Measurements from ENCODE around the gene PLB1. TPM values are rescaled to one million over a fixed set of nuclear protein-coding genes. Genes with fewer than 3 reads are reported as not detected.

The PLB1 gene
- total and polyA plus RNA-seq, 9 of the 15 experiments (the other 6 are each of a cell fraction or from before 2014, with no cell fraction given): 0.01 to 0.09 (median 0.07) TPM; not detected in 2

DNA sequence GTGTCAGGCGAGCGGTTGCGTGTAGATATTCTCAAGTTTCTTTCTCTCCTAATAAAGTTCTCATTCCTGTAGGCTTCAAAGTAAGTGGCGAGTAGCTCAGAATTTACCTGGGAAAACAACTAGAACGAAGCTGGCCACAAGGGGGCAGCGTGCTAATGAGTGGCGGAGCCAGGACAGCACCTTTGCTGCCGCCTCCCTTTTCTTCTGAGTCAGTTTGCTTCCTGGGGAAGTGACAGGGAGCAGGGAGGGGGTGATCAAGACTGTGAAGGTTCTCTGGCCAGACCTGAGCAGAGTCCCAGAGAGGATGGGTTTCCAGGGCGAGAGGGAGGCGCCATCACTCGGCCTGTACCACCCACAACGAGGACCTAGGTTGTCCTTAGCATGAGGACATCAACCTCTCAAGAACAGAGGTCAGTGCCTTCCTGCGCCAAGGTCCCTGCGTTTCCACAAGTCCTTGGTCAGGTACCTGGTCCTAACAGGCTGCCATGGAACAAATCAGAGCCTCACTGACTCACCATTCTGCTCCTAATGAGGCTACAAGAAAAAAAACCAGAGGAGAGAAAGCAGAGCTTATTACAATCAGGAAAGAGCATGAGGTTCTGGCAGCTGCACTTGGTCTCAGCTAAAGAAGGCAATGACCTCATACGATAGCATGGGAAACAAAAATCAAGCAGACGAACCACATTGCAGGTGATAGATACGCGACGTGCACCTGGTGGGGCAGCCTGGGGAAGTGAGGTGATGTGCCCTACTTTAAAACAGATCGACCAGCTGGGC lies 98.7 kb downstream of the PLB1 start:
- no peaks in the 10 kb centered on the region for H3K9me3 ChIP-seq (replicated peaks; ENCODE audit: control insufficient read depth, insufficient read depth, low read depth, low read length)
- peak overlapping the region; percentile 56 for H3K4me2 ChIP-seq (ENCODE audit: insufficient read depth, low read length)
- in situ Hi-C loops (cut with MboI) (loop anchor here (25.0 kb wide), 1 partner anchor 168 kb away; the partner anchor contains the start of gene PPP1CB), intact Hi-C loops (cut with micrococcal nuclease) (loop anchor here (1.0 to 10.0 kb wide), 2 partner anchors 159 to 360 kb away; no protein-coding TSS in a partner anchor)
- peaks cover 5 to 8% of the 10 kb centered on the region in 2 experiments; a peak in 2 of 5 replicates for H3K4me1 ChIP-seq (replicated peaks in 1 of 2; ENCODE audit: control insufficient read depth in 2 of 2, insufficient read depth in 2 of 2, low read length in 2 of 2)
- CTCF ChIA-PET (ENCODE audit: low intra/inter-chr PET ratio): interaction anchor here (0.6 to 2.6 kb wide), 5 partner anchors 11 to 159 kb away, joined by 3 to 18 read pairs (median 5); no protein-coding TSS in a partner anchor
- ATAC-seq (peak; percentile 94), FAIRE-seq (peak; percentile 94), DNase-seq (ENCODE audit: extremely low read depth in 1 of 4, low spot score in 3 of 4) (peak; percentile 82 to 91 (median 84))
- H3K9me1 ChIP-seq (ENCODE audit: control insufficient read depth, insufficient read depth, low read length): no peaks in the 10 kb centered on the region
- BruUV-seq (replicated peaks): no TSS peak
- H4K20me1 ChIP-seq (replicated peaks; ENCODE audit: control insufficient read depth, insufficient read depth, low read length): no peaks in the 10 kb centered on the region
- H3K27me3 ChIP-seq (ENCODE audit: control insufficient read depth in 2 of 2, insufficient read depth in 2 of 2, low read length in 2 of 2): peaks cover 0 to 28% of the 10 kb centered on the region in 2 experiments; a peak in 3 of 5 replicates
- H3K27ac ChIP-seq (ENCODE audit: extremely low read depth, low read depth, low read length): no peak overlapping the region
- 28% methylated on average over 20 of the region's 20 CpGs for WGBS (ENCODE audit: insufficient coverage, low coverage, missing lambda C conversion rate)
- POLR2A ChIA-PET: interaction anchor here (0.7 to 2.6 kb wide), 9 partner anchors 10 to 180 kb away, joined by 3 to 14 read pairs (median 3); partner anchors contain the start of gene PPP1CB
- peak overlapping the region in 1 of 2 experiments; percentile 64; a peak in 1 of 4 replicates for H3K9ac ChIP-seq (ENCODE audit: insufficient read depth in 1 of 2, low read depth in 2 of 2, low read length in 2 of 2)
- no peaks in the 10 kb centered on the region for H3K36me3 ChIP-seq (ENCODE audit: control insufficient read depth, insufficient read depth, low read length)
- no peaks in the 10 kb centered on the region for H3K79me2 ChIP-seq (ENCODE audit: control insufficient read depth, insufficient read depth, low read length)
- H2AFZ ChIP-seq (ENCODE audit: low read depth, low read length): peak overlapping the region; percentile 71
- H3K4me3 ChIP-seq: no peak overlapping the region
- TF ChIP-seq, protein P1, sequence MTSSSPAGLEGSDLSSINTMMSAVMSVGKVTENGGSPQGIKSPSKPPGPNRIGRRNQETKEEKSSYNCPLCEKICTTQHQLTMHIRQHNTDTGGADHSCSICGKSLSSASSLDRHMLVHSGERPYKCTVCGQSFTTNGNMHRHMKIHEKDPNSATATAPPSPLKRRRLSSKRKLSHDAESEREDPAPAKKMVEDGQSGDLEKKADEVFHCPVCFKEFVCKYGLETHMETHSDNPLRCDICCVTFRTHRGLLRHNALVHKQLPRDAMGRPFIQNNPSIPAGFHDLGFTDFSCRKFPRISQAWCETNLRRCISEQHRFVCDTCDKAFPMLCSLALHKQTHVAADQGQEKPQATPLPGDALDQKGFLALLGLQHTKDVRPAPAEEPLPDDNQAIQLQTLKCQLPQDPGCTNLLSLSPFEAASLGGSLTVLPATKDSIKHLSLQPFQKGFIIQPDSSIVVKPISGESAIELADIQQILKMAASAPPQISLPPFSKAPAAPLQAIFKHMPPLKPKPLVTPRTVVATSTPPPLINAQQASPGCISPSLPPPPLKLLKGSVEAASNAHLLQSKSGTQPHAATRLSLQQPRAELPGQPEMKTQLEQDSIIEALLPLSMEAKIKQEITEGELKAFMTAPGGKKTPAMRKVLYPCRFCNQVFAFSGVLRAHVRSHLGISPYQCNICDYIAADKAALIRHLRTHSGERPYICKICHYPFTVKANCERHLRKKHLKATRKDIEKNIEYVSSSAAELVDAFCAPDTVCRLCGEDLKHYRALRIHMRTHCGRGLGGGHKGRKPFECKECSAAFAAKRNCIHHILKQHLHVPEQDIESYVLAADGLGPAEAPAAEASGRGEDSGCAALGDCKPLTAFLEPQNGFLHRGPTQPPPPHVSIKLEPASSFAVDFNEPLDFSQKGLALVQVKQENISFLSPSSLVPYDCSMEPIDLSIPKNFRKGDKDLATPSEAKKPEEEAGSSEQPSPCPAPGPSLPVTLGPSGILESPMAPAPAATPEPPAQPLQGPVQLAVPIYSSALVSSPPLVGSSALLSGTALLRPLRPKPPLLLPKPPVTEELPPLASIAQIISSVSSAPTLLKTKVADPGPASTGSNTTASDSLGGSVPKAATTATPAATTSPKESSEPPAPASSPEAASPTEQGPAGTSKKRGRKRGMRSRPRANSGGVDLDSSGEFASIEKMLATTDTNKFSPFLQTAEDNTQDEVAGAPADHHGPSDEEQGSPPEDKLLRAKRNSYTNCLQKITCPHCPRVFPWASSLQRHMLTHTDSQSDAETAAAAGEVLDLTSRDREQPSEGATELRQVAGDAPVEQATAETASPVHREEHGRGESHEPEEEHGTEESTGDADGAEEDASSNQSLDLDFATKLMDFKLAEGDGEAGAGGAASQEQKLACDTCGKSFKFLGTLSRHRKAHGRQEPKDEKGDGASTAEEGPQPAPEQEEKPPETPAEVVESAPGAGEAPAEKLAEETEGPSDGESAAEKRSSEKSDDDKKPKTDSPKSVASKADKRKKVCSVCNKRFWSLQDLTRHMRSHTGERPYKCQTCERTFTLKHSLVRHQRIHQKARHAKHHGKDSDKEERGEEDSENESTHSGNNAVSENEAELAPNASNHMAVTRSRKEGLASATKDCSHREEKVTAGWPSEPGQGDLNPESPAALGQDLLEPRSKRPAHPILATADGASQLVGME (CRISPR knock-in tag; IDR thresholded peaks at IDR 0.05): no peak
- TF ChIP-seq, protein P2, sequence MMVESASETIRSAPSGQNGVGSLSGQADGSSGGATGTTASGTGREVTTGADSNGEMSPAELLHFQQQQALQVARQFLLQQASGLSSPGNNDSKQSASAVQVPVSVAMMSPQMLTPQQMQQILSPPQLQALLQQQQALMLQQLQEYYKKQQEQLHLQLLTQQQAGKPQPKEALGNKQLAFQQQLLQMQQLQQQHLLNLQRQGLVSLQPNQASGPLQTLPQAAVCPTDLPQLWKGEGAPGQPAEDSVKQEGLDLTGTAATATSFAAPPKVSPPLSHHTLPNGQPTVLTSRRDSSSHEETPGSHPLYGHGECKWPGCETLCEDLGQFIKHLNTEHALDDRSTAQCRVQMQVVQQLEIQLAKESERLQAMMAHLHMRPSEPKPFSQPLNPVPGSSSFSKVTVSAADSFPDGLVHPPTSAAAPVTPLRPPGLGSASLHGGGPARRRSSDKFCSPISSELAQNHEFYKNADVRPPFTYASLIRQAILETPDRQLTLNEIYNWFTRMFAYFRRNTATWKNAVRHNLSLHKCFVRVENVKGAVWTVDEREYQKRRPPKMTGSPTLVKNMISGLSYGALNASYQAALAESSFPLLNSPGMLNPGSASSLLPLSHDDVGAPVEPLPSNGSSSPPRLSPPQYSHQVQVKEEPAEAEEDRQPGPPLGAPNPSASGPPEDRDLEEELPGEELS (CRISPR knock-in tag; IDR thresholded peaks at IDR 0.05; ENCODE audit: borderline replicate concordance): 0 out of 2 replicates have a peak, but pooled peaks have one; percentile 46
- TF ChIP-seq CBX2 (IDR thresholded peaks at IDR 0.05; ENCODE audit: insufficient read depth, low read length, poor library complexity, severe bottlenecking): no peak
- 0 out of 2 replicates have a peak, but pooled peaks have one; percentile 40 for TF ChIP-seq ATF7 (IDR thresholded peaks at IDR 0.05)
- TF ChIP-seq POLR2AphosphoS2 (IDR thresholded peaks at IDR 0.05; ENCODE audit: low read length): no peak
- TF ChIP-seq, protein P3, sequence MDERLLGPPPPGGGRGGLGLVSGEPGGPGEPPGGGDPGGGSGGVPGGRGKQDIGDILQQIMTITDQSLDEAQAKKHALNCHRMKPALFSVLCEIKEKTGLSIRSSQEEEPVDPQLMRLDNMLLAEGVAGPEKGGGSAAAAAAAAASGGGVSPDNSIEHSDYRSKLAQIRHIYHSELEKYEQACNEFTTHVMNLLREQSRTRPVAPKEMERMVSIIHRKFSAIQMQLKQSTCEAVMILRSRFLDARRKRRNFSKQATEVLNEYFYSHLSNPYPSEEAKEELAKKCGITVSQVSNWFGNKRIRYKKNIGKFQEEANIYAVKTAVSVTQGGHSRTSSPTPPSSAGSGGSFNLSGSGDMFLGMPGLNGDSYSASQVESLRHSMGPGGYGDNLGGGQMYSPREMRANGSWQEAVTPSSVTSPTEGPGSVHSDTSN (CRISPR knock-in tag; IDR thresholded peaks at IDR 0.05; ENCODE audit: low read depth): no peak
- TF ChIP-seq, protein P3 (tag; conservative IDR thresholded peaks at IDR 0.05; ENCODE audit: low read depth): 0 out of 2 replicates have a peak, but pooled peaks have one; percentile 17
- TF ChIP-seq CCNT2 (IDR thresholded peaks at IDR 0.05; ENCODE audit: borderline replicate concordance, extremely low read depth, insufficient read length, low read depth, low read length): no peak

Data from K562 (cell line).